Small intestine (tissue), 7 donors: ENCODE data around the gene UBE2F. TPM values are rescaled to one million over a fixed set of nuclear protein-coding genes. Genes with fewer than 3 reads are reported as not detected.

ENCODE experiments used
- DNase-seq, 2 donors: peaks; one replicate each; pipeline versions ENCODE4 v3.0.0 to v3.0.0-alpha.2; 2013
- FAIRE-seq: peaks from 2 replicates; lab custom pipeline; 2012; peaks lifted over from hg19 to GRCh38; lab: Jason Lieb, UNC
- H3K27ac ChIP-seq, 3 donors: one replicate each; pipeline ENCODE4 v1.5.1; 2013; ENCODE audit warnings: low read length in 2 of 3, mild to moderate bottlenecking in 2 of 3, control low read depth in 1 of 3, inconsistent platforms in 1 of 3, low read depth in 1 of 3, moderate library complexity in 1 of 3
- H3K27me3 ChIP-seq, 3 donors: one replicate each; pipeline ENCODE4 v1.6.1; 2013; ENCODE audit warnings: low read length in 3 of 3, inconsistent platforms in 1 of 3; ENCODE audit not compliant: control insufficient read depth in 3 of 3, insufficient read depth in 3 of 3
- H3K36me3 ChIP-seq, 3 donors: one replicate each; pipeline ENCODE4 v1.6.1; 2013; ENCODE audit warnings: low read length in 3 of 3, inconsistent platforms in 1 of 3, low read depth in 1 of 3, mild to moderate bottlenecking in 1 of 3, moderate library complexity in 1 of 3; ENCODE audit not compliant: control insufficient read depth in 3 of 3, insufficient read depth in 2 of 3
- H3K4me1 ChIP-seq, 3 donors: one replicate each; pipeline ENCODE4 v1.6.1; 2013; ENCODE audit warnings: low read length in 2 of 3, inconsistent platforms in 1 of 3, low read depth in 1 of 3, mild to moderate bottlenecking in 1 of 3, moderate library complexity in 1 of 3; ENCODE audit not compliant: control insufficient read depth in 3 of 3, insufficient read depth in 2 of 3
- H3K4me3 ChIP-seq, 3 donors: one replicate each; pipeline ENCODE4 v1.5.1; 2013; ENCODE audit warnings: low read length in 3 of 3, control low read depth in 1 of 3, inconsistent platforms in 1 of 3, low read depth in 1 of 3, mild to moderate bottlenecking in 1 of 3, moderate library complexity in 1 of 3
- H3K9me3 ChIP-seq, 2 donors: one replicate each; pipeline ENCODE4 v1.6.1; 2013; ENCODE audit warnings: low read depth in 1 of 2, low read length in 1 of 2; ENCODE audit not compliant: control insufficient read depth in 2 of 2, insufficient read depth in 1 of 2
- WGBS, 3 donors: extraction: QIAGEN DNeasy Blood & Tissue Kit; methylation state at CpG; one replicate each; pipeline ENCODE4 v1.1.7; 2013; 5-methylcytosine and 5-hydroxymethylcytosine counted together
- polyA plus RNA-seq, 4 donors: library from polyadenylated mRNA; stranded (reverse) in 3 of 4; unstranded in 1 of 4; fragments of 200-250 nt in 3 of 4; fragments of 120-200 nt in 1 of 4; gene quantifications; one replicate each; pipeline versions ENCODE4 v1.2.1 to v1.2.3, GENCODE V29; 2013
- donor health status: healthy with polysubstance abuse.
- donor health status: control.
- donor health status: control.
- donor health status: Bipolar disorder and iron deficiency.
- donor health status: healthy.

Gene UBE2F
- polyA plus RNA-seq, 4 donors, result 39.7 to 64.2 (median 54.7) TPM

GRCh38 chr2:238077292-238077691, 110.5 kb downstream of the UBE2F start:
- Histone ChIP-seq H3K36me3 (peaks cover 4 to 35% (median 5%) of the 10 kb centered on the region in 3 donors), H3K27ac (no peak overlapping the region)

GRCh38 chr2:238079874-238080327, 113.1 kb downstream of the UBE2F start:
- peaks cover 0 to 9% of the 10 kb centered on the region in 2 donors for H3K9me3 ChIP-seq
- H3K4me3 ChIP-seq, result no peak overlapping the region
- H3K36me3 ChIP-seq, result peaks cover 9 to 51% (median 9%) of the 10 kb centered on the region in 3 donors
- no peaks in the 10 kb centered on the region for H3K27me3 ChIP-seq
- no peak overlapping the region for H3K27ac ChIP-seq
- no peak for FAIRE-seq
- 95 to 99% (median 96%) methylated on average over 2 of the region's 2 CpGs for WGBS, 3 donors
- no peaks in the 10 kb centered on the region for H3K4me1 ChIP-seq
- DNase-seq, result no peak

More at GRCh38 chr2:238077292-238077691, 110.5 kb downstream of the UBE2F start:
- 94 to 98% (median 97%) methylated on average over 1 of the region's 1 CpG for WGBS, 3 donors
- Histone ChIP-seq H3K9me3 (peaks cover 0 to 9% of the 10 kb centered on the region in 2 donors), H3K4me1 (no peaks in the 10 kb centered on the region), H3K27me3 (no peaks in the 10 kb centered on the region), H3K4me3 (no peak overlapping the region)
- DNase-seq (no peak), FAIRE-seq (no peak)

- peaks cover 9 to 51% (median 9%) of the 10 kb centered on the region in 3 donors for H3K36me3 ChIP-seq
- WGBS, 3 donors, result 95 to 99% (median 98%) methylated on average over 15 of the region's 15 CpGs
- DNase-seq, result no peak
- no peaks in the 10 kb centered on the region for H3K4me1 ChIP-seq
- no peak overlapping the region for H3K27ac ChIP-seq
- FAIRE-seq, result no peak
- peaks cover 0 to 9% of the 10 kb centered on the region in 2 donors for H3K9me3 ChIP-seq
- no peak overlapping the region for H3K4me3 ChIP-seq
- no peaks in the 10 kb centered on the region for H3K27me3 ChIP-seq
These were observed 113.7 kb downstream of the UBE2F start for GRCh38 chr2:238080518-238080917.

- H3K4me1 ChIP-seq, result no peaks in the 10 kb centered on the region
- 94 to 98% (median 97%) methylated on average over 13 of the region's 13 CpGs for WGBS, 3 donors
- DNase-seq (no peak), FAIRE-seq (no peak)
- H3K27ac ChIP-seq, result no peak overlapping the region
- no peak overlapping the region for H3K4me3 ChIP-seq
- peaks cover 7 to 51% (median 9%) of the 10 kb centered on the region in 3 donors for H3K36me3 ChIP-seq
- no peaks in the 10 kb centered on the region for H3K27me3 ChIP-seq
- H3K9me3 ChIP-seq, result peaks cover 0 to 9% of the 10 kb centered on the region in 2 donors
These were observed 114.3 kb downstream of the UBE2F start for GRCh38 chr2:238081150-238081549.

GRCh38 chr2:238081561-238081960, 114.7 kb downstream of the UBE2F start:
- FAIRE-seq (no peak), DNase-seq (no peak)
- no peak overlapping the region for H3K4me3 ChIP-seq
- H3K9me3 ChIP-seq, result peaks cover 0 to 9% of the 10 kb centered on the region in 2 donors
- H3K27me3 ChIP-seq, result no peaks in the 10 kb centered on the region
- H3K36me3 ChIP-seq, result peaks cover 7 to 52% (median 9%) of the 10 kb centered on the region in 3 donors
- no peaks in the 10 kb centered on the region for H3K4me1 ChIP-seq
- no peak overlapping the region for H3K27ac ChIP-seq
- WGBS, 3 donors, result 94 to 97% (median 97%) methylated on average over 16 of the region's 16 CpGs

GRCh38 chr2:238082151-238082550, 115.3 kb downstream of the UBE2F start:
- H3K4me3 ChIP-seq, result no peak overlapping the region
- DNase-seq, result no peak
- no peak for FAIRE-seq
- H3K36me3 ChIP-seq, result peaks cover 7 to 52% (median 9%) of the 10 kb centered on the region in 3 donors
- no peaks in the 10 kb centered on the region for H3K4me1 ChIP-seq
- no peak overlapping the region for H3K27ac ChIP-seq
- 93 to 96% (median 94%) methylated on average over 17 of the region's 17 CpGs for WGBS, 3 donors
- H3K9me3 ChIP-seq, result peaks cover 0 to 9% of the 10 kb centered on the region in 2 donors
- no peaks in the 10 kb centered on the region for H3K27me3 ChIP-seq

- no peak for DNase-seq
- no peak for FAIRE-seq
- H3K27ac ChIP-seq, result no peak overlapping the region
- 97% methylated on average over 7 of the region's 7 CpGs for WGBS, 3 donors
- no peak overlapping the region for H3K4me3 ChIP-seq
- H3K27me3 ChIP-seq, result no peaks in the 10 kb centered on the region
- H3K4me1 ChIP-seq, result no peaks in the 10 kb centered on the region
- H3K36me3 ChIP-seq, result peaks cover 5 to 51% (median 7%) of the 10 kb centered on the region in 3 donors
- H3K9me3 ChIP-seq, result peaks cover 0 to 6% of the 10 kb centered on the region in 2 donors
These were observed 116.0 kb downstream of the UBE2F start for GRCh38 chr2:238082827-238083226.

- Histone ChIP-seq H3K27me3 (no peaks in the 10 kb centered on the region), H3K36me3 (peaks cover 5 to 51% (median 7%) of the 10 kb centered on the region in 3 donors), H3K4me3 (no peak overlapping the region), H3K4me1 (no peaks in the 10 kb centered on the region), H3K9me3 (peaks cover 0 to 3% of the 10 kb centered on the region in 2 donors), H3K27ac (no peak overlapping the region)
- FAIRE-seq (no peak), DNase-seq (no peak)
- 86 to 98% (median 97%) methylated on average over 5 of the region's 5 CpGs for WGBS, 3 donors
These were observed 117.1 kb downstream of the UBE2F start for GRCh38 chr2:238083919-238084318.

GRCh38 chr2:238084761-238085160, 117.9 kb downstream of the UBE2F start:
- H3K27ac ChIP-seq, result no peak overlapping the region
- H3K27me3 ChIP-seq, result no peaks in the 10 kb centered on the region
- H3K36me3 ChIP-seq, result peaks cover 5 to 48% (median 7%) of the 10 kb centered on the region in 3 donors
- no peaks in the 10 kb centered on the region for H3K9me3 ChIP-seq
- no peak overlapping the region for H3K4me3 ChIP-seq
- WGBS, 3 donors, result 91 to 95% (median 94%) methylated on average over 7 of the region's 7 CpGs
- DNase-seq (no peak), FAIRE-seq (no peak)
- H3K4me1 ChIP-seq, result no peaks in the 10 kb centered on the region
